Measurements from ENCODE around the gene HOXB3. TPM values are rescaled to one million over a fixed set of nuclear protein-coding genes. Genes with fewer than 3 reads are reported as not detected.

HOXB3 gene
- total RNA-seq, 1 donor from 2014 or later = 4.2 TPM

GRCh38 chr17:48617471-48618255, 27.6 kb upstream of the HOXB3 start:
- Histone ChIP-seq H3K36me3 (ENCODE audit: control insufficient read depth in 3 of 3, insufficient read depth in 3 of 3, low read length in 3 of 3) (no peaks in the 10 kb centered on the region), H3K27ac (ENCODE audit: low read depth, low read length) (no peak overlapping the region), H3K4me3 (ENCODE audit: low read length in 3 of 3) (no peak overlapping the region), H3K27me3 (ENCODE audit: control insufficient read depth in 3 of 3, insufficient read depth in 3 of 3, low read length in 3 of 3) (peaks cover 91 to 92% (median 91%) of the 10 kb centered on the region in 3 donors), H3K4me1 (ENCODE audit: control insufficient read depth in 3 of 3, insufficient read depth in 3 of 3, low read length in 3 of 3) (peaks cover 5 to 21% (median 12%) of the 10 kb centered on the region in 3 donors), H3K9me3 (ENCODE audit: control insufficient read depth in 3 of 3, low read length in 3 of 3) (no peaks in the 10 kb centered on the region), H3K9ac (ENCODE audit: low read depth in 1 of 3, low read length in 3 of 3) (no peak overlapping the region)

DNA sequence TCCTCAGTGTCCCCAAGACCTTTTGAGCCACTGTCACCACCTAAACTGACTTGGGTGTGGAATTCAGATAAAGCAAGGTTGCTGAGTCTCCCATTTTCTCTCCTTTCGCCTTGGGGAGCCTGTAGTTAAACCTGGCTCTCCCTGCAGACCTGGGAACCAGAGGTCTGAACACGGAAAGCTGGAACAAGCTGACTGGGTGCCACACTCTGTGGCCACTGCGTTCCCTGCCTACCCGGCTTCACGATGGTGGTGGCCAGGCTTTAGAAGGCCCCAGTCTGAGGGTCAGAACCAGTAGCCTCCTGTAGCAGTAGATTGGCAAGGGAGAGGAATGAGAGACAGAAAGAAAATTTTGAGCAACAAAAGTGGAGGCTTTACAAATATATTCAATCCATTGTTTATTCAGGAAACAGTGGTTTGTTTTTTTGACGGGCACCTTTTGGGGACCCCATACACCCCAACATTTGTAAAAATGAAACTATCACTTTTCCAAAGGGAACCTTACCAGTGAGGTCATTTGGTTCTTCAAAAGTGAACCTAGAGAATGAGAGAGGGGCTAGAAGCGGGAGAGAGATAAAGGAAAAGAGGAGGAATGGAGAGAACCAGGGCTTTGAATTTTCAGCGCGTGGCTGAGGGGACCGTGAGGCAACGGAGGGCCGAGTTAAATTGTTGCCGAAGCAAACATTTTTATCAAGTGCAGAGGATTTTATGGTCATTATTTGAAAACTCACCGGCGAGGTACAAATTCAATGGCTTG, 26.9 kb upstream of the HOXB3 start:
- Histone ChIP-seq H3K36me3 (ENCODE audit: control insufficient read depth in 3 of 3, insufficient read depth in 3 of 3, low read length in 3 of 3) (no peaks in the 10 kb centered on the region), H3K27me3 (ENCODE audit: control insufficient read depth in 3 of 3, insufficient read depth in 3 of 3, low read length in 3 of 3) (peaks cover 90 to 91% (median 90%) of the 10 kb centered on the region in 3 donors), H3K9me3 (ENCODE audit: control insufficient read depth in 3 of 3, low read length in 3 of 3) (no peaks in the 10 kb centered on the region), H3K9ac (ENCODE audit: low read depth in 1 of 3, low read length in 3 of 3) (no peak overlapping the region), H3K4me1 (ENCODE audit: control insufficient read depth in 3 of 3, insufficient read depth in 3 of 3, low read length in 3 of 3) (peaks cover 8 to 28% (median 12%) of the 10 kb centered on the region in 3 donors), H3K4me3 (ENCODE audit: low read length in 3 of 3) (no peak overlapping the region), H3K27ac (ENCODE audit: low read depth, low read length) (no peak overlapping the region)

GRCh38 chr17:48615963-48616716, 26.1 kb upstream of the HOXB3 start:
- Histone ChIP-seq H3K4me1 (ENCODE audit: control insufficient read depth in 3 of 3, insufficient read depth in 3 of 3, low read length in 3 of 3) (peaks cover 8 to 32% (median 14%) of the 10 kb centered on the region in 3 donors), H3K27ac (ENCODE audit: low read depth, low read length) (no peak overlapping the region)

GRCh38 chr17:48615047-48615962, 25.3 kb upstream of the HOXB3 start, which contains the start of gene HOXB8:
HOXB8 (minus strand) TSS chr17:48615292; CDS start chr17:48614704, 588 bp downstream.
- H3K27ac ChIP-seq (ENCODE audit: low read depth, low read length) = no peak within 1 kb of the TSS
- H3K4me3 ChIP-seq (ENCODE audit: low read length in 3 of 3) = peak within 1 kb of the TSS in 2 of 3 donors; percentile 45 to 57
- H3K27me3 ChIP-seq (ENCODE audit: control insufficient read depth in 3 of 3, insufficient read depth in 3 of 3, low read length in 3 of 3) = peaks cover 91 to 92% (median 91%) of the 10 kb centered on the region in 3 donors
- peak within 1 kb of the TSS in 2 of 3 donors; percentile 23 to 40 for H3K9ac ChIP-seq (ENCODE audit: low read depth in 1 of 3, low read length in 3 of 3)
- peaks cover 11 to 37% (median 22%) of the 10 kb centered on the region in 3 donors for H3K4me1 ChIP-seq (ENCODE audit: control insufficient read depth in 3 of 3, insufficient read depth in 3 of 3, low read length in 3 of 3)
- no peaks in the 10 kb centered on the region for H3K9me3 ChIP-seq (ENCODE audit: control insufficient read depth in 3 of 3, low read length in 3 of 3)
- H3K36me3 ChIP-seq (ENCODE audit: control insufficient read depth in 3 of 3, insufficient read depth in 3 of 3, low read length in 3 of 3) = no peaks in the 10 kb centered on the region

More at GRCh38 chr17:48615963-48616716, 26.1 kb upstream of the HOXB3 start:
- no peak overlapping the region for H3K4me3 ChIP-seq (ENCODE audit: low read length in 3 of 3)
- H3K36me3 ChIP-seq (ENCODE audit: control insufficient read depth in 3 of 3, insufficient read depth in 3 of 3, low read length in 3 of 3) = no peaks in the 10 kb centered on the region
- H3K27me3 ChIP-seq (ENCODE audit: control insufficient read depth in 3 of 3, insufficient read depth in 3 of 3, low read length in 3 of 3) = peaks cover 90 to 91% (median 90%) of the 10 kb centered on the region in 3 donors
- no peaks in the 10 kb centered on the region for H3K9me3 ChIP-seq (ENCODE audit: control insufficient read depth in 3 of 3, low read length in 3 of 3)
- H3K9ac ChIP-seq (ENCODE audit: low read depth in 1 of 3, low read length in 3 of 3) = no peak overlapping the region

DNA sequence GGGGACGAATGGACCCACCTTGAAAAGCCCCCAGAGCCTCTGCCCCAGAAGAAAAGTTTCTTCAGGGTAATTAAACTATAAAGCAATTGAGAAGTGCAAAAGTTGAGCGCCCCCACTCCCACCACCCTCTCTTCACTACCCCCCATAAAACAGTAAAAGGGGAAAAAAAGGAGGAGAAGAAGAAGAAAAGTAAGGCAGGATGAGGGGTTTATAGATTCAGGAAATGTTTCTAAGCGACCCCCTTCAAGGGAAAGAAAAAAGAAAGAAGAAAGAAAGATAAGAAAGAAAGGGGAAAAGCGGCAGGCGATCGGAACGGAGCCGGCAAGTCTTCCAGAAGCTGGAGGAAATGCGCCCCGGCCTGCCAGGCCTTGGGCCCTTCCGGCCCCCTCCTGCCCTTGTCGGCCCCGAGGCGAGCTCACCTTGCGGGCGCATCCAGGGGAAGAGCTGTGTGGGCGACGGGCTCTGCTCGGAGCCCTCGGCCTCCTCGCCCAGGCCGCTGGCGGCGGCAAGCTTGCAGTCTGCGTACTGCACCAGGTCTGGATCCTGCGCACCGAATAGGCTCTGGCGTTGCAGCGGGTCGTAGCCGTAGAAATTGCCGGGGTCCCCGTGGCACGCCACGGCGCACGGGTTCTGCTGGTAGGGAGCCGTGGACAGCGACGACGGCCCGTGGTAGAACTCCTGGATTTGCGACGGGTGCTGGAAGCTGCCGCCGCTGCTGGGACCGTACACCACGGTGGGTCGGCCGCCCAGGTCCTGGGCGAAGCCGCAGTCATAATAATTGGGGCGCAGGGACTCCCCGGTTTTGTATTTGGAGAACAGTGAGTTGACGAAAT, 24.0 kb upstream of the HOXB3 start:
- Histone ChIP-seq H3K9me3 (ENCODE audit: control insufficient read depth in 3 of 3, low read length in 3 of 3) (no peaks in the 10 kb centered on the region), H3K27ac (ENCODE audit: low read depth, low read length) (no peak overlapping the region), H3K27me3 (ENCODE audit: control insufficient read depth in 3 of 3, insufficient read depth in 3 of 3, low read length in 3 of 3) (peaks cover 92 to 93% (median 92%) of the 10 kb centered on the region in 3 donors), H3K36me3 (ENCODE audit: control insufficient read depth in 3 of 3, insufficient read depth in 3 of 3, low read length in 3 of 3) (no peaks in the 10 kb centered on the region), H3K9ac (ENCODE audit: low read depth in 1 of 3, low read length in 3 of 3) (peak overlapping the region in 1 of 3 donors; percentile 40), H3K4me3 (ENCODE audit: low read length in 3 of 3) (peak overlapping the region in 2 of 3 donors; percentile 45 to 57), H3K4me1 (ENCODE audit: control insufficient read depth in 3 of 3, insufficient read depth in 3 of 3, low read length in 3 of 3) (peaks cover 15 to 44% (median 25%) of the 10 kb centered on the region in 3 donors)

DNA sequence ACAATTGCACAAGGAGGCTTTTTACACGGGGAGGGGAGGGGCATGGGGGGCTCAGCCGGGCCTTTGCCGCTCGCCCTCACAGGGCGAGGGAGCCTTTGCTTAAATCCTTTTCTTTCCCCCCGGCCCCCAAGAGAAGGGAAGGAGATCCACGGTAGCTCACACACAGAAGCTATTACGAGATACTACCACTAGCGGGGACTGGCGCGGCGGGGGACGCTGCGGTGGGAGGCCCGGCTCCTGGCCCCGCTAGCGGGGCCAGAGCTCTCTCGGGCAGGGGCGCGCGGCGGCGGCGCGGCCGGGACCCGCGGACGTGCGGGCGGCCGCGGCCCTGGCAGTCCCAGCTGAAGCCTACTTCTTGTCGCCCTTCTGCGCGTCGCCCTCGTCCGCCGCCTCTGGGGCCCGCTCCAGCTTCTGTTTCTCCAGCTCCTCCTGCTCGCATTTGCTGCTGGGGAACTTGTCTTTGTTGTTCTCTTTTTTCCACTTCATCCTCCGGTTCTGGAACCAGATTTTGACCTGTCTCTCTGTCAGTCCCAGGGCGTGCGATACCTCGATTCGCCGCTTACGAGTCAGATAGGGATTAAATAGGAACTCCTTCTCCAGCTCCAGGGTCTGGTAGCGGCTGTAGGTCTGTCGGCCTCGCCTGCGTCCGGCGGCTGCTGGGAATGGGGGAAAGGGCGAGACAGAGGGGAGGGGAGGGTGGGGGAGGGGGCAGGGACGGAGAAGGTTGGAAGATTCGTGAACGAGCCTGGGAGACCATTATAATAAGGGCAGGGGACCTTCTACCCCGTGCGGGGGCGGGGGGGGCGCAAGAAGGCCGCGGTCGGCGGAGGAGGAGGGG, 23.0 kb upstream of the HOXB3 start:
- Histone ChIP-seq H3K4me1 (ENCODE audit: control insufficient read depth in 3 of 3, insufficient read depth in 3 of 3, low read length in 3 of 3) (peaks cover 15 to 37% (median 22%) of the 10 kb centered on the region in 3 donors), H3K9me3 (ENCODE audit: control insufficient read depth in 3 of 3, low read length in 3 of 3) (no peaks in the 10 kb centered on the region), H3K27ac (ENCODE audit: low read depth, low read length) (no peak overlapping the region), H3K36me3 (ENCODE audit: control insufficient read depth in 3 of 3, insufficient read depth in 3 of 3, low read length in 3 of 3) (no peaks in the 10 kb centered on the region), H3K27me3 (ENCODE audit: control insufficient read depth in 3 of 3, insufficient read depth in 3 of 3, low read length in 3 of 3) (peaks cover 91 to 94% (median 92%) of the 10 kb centered on the region in 3 donors), H3K4me3 (ENCODE audit: low read length in 3 of 3) (peak overlapping the region; percentile 40 to 60 (median 58)), H3K9ac (ENCODE audit: low read depth in 1 of 3, low read length in 3 of 3) (peak overlapping the region in 1 of 3 donors; percentile 50)

GRCh38 chr17:48612456-48612853, 22.4 kb upstream of the HOXB3 start:
- peaks cover 15 to 30% (median 16%) of the 10 kb centered on the region in 3 donors for H3K4me1 ChIP-seq (ENCODE audit: control insufficient read depth in 3 of 3, insufficient read depth in 3 of 3, low read length in 3 of 3)

More at GRCh38 chr17:48612456-48612853, 22.4 kb upstream of the HOXB3 start:
- Histone ChIP-seq H3K27me3 (ENCODE audit: control insufficient read depth in 3 of 3, insufficient read depth in 3 of 3, low read length in 3 of 3) (peaks cover 85 to 92% (median 90%) of the 10 kb centered on the region in 3 donors), H3K9me3 (ENCODE audit: control insufficient read depth in 3 of 3, low read length in 3 of 3) (no peaks in the 10 kb centered on the region), H3K36me3 (ENCODE audit: control insufficient read depth in 3 of 3, insufficient read depth in 3 of 3, low read length in 3 of 3) (no peaks in the 10 kb centered on the region), H3K4me3 (ENCODE audit: low read length in 3 of 3) (peak overlapping the region in 2 of 3 donors; percentile 37 to 38), H3K27ac (ENCODE audit: low read depth, low read length) (no peak overlapping the region), H3K9ac (ENCODE audit: low read depth in 1 of 3, low read length in 3 of 3) (no peak overlapping the region)

Data from skeletal muscle tissue (tissue), 4 donors.